Islet precursor cell (in vitro differentiated cells): ENCODE data around the gene PLA2G4B.

Experiments
- DNase-seq: peaks from one replicate; pipeline ENCODE4 v3.0.0-alpha.2; 2018

Gene PLA2G4B

DNA sequence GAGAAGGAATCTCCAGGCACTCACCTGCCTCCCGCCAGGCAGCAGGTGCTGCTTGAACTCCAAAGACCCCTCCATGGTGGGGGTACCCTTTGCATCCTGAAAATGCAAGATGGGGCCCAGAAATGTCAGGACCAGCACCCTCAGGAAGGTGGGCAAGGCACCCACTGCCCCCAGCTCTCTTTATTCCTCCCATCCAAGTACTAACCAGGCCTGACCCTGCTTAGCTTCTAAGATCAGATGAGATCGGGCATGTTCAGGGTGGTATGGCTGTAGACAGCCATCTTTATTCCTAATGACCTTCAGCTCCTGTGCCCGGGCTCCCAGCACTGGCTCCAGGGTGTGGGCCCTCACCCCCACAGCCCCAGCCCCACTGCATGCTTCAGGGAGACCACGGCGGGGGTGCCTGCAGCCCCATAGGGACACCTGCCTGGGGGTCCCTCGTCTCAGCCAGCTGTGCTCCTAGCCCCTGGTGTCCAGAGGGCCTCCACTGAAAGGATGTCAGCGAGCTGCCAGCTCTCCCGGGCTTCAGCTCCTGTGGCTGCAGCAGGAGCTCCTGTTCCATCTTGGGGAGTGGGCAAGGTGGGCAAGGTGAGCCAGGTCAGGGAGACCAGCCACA lies 13.2 kb downstream of the PLA2G4B start:
- no peak for DNase-seq

DNA sequence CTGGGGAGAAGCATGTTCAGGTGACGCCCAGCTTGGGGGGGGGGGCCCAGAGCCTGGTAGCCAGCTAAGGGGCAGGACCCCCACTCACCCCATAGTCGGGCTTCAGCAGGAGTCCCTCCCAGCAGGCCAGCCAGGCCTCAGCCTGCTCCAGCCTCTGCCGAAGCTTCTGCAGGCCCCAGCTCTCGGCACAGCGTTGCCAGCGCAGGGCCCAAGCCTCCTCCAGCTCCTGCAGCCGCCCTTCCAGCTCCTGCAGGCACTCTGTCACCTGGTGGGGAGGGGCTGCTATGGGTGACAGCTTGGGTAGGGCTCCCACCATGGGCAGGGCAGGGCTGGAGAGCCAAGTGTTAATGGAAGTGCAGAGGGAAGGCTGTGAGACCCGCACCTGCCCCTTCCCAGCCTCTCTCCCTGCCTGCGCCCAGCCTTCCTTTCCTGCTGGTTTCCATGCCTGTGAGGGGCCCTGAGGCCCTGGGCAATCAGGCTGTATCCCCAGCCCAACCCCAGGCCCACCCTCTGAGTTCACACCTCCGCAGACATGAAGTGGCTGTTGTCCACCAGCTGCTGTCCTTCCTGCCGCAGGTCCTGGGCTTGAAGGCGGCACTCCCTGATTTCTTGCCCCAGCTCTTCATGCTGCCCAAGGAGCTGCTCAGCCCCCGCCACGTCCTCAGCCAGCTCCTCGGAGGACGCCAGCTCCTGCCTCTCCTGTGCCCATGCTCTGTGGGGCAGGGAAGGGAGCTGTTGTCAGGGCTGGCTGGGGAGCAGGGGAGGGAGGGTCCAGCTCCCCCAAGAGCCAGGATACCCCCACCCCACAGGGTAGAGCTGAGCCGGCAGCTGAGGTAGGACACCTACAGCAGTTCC lies 14.3 kb downstream of the PLA2G4B start:
- DNase-seq, result no peak

DNA sequence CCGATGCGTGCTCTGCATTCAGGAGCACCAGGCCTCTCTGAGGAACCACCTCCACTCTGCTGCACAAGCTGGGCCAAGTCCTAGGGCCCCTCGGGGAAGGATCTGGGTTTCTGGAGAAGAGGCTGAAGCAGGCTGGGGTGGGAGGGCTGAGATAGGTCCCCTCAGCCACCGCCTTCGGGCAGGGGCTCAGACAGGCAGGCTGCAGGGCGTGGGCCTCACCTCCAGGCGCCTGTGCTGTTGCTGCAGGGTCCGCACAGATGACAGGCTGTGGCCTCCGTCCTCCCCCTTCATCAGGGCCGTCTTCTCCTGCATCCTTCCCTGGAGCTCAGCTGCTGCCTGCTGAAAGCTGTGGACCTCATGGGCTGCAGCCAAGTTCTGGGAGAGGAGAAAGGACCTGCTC lies 15.2 kb downstream of the PLA2G4B start:
- DNase-seq, result no peak

DNA sequence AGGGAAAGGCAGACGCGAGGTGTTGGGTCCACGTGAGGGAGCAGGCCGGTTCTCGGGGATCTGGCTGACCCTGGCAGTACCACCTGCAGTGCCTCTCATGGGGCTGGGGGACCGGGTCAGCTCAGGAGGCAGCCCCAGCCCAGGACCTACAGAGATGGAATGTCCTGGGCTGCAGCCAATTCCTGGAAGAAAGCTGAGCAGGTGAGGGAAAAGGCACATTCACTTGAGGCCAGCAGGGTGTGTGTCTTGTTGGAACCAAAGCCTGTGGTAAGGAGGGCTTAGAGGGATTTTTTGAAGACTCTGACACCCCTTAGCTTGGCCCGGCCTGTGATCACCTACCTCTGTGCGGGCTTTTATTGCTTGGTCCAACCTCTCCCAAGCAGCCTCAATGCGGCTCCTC lies 15.8 kb downstream of the PLA2G4B start:
- no peak for DNase-seq

DNA sequence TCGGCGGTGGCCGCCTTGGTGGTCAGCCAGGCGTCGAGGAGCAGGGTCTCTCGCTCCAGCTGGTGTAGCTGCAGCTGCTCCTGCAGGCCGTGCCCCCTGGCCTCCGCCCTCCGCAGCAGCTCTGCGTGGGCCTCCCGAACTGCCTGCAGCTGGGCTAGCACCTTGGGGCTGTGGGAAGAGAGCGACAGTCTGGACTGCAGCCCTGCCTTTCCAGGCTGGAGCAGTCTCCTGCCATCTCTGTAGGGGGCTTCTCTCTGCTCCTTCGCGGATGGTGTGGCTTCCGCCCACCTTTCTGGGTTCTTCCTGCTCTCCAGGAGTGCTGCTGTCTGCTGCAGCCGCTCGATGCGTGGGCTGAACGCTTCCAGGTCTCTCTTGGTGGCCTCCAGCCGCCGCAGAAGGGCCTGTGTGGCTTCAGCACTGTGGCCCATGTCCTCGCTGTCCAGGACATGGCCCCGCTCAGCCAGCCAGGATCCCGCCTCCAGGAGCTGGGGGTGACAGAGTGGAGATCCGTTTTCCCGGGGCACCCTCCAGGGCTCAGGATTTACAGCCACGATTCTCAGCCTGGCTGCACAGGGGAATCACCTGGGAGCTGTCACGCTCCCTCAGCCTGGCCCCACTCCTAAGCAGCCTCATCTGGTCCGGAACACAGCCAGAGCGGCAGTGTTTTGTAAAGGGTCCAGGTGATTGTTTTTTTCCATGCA lies 16.8 kb downstream of the PLA2G4B start:
- no peak for DNase-seq

DNA sequence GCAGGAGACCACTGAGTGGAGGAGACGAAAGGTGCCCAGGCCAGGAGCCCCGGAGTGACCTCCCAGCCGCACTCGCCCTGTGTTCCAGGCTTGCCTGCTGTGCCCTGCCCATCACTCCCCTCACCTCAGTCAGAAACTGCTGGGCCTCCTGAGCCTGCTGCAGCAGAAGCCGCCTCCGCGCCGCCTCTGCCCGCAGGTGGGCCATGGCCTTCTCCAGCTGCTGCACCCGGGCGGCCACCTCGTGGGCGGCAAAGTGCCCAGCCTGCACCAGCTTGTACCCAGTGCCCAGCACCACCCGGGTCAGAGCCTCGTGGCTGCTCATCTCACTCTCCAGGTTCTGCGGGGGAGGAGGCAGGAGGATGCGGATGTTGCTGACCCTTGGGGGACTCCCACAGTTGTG lies 17.6 kb downstream of the PLA2G4B start:
- no peak for DNase-seq

DNA sequence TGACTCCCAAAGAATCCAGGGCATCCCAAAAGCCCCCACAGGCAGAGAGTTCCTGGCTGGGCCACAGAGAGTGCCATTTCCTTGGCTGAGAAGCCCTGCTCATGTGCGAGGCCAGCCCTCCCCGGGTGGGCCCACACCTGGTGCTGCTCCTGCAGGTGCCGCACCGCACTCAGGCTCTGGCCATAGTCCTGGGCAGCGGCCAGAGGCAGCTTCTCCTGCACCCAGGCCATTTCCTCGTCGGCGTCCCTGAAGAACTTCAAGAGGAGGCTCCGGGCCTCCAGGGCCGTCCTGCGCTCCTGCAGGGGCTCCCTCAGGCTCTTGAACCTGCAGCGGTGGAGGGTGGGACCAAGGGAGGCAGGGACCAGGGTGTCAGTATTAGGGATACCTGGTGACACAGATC lies 18.1 kb downstream of the PLA2G4B start:
- DNase-seq, result no peak

DNA sequence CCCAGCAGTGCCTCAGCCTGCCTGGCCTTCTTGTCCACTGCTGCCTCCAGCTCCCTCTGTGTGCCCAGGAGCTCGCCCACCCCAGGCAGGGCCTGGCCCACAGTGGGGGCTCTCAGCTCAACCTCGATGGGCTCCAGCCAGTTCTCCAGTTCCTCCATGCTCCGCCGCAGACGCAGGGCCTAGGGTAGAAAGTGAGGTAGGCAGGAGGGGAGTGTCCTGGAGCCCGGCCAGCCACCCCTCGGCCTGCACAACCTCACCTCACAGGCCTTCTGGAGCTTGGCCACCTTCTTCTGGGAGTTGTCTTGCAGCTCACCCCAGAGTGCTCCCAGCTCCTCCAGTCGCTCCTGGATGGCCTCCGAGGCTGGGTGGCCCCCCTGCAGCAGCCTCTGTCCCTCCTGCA lies 18.7 kb downstream of the PLA2G4B start:
- no peak for DNase-seq

DNA sequence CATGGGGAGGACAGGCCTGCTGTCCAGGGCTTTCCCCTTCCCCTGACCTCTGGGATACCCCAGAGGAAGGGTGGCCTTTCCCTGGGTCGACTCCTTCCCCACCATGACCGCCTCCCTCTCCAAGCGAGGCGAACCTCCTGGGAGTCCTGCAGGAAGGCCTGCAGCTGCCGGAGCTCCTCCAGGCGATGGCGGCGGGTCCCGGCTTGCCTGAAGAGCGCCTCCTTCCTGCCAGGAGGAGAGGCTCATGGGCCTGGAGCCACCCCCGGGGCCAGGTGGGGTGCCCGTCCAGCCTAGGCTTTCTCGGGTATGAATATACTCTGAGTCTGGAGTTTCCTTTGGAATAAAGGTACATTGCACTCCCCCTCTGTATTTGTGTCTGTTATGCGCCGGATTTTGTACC lies 20.1 kb downstream of the PLA2G4B start:
- DNase-seq, result no peak

DNA sequence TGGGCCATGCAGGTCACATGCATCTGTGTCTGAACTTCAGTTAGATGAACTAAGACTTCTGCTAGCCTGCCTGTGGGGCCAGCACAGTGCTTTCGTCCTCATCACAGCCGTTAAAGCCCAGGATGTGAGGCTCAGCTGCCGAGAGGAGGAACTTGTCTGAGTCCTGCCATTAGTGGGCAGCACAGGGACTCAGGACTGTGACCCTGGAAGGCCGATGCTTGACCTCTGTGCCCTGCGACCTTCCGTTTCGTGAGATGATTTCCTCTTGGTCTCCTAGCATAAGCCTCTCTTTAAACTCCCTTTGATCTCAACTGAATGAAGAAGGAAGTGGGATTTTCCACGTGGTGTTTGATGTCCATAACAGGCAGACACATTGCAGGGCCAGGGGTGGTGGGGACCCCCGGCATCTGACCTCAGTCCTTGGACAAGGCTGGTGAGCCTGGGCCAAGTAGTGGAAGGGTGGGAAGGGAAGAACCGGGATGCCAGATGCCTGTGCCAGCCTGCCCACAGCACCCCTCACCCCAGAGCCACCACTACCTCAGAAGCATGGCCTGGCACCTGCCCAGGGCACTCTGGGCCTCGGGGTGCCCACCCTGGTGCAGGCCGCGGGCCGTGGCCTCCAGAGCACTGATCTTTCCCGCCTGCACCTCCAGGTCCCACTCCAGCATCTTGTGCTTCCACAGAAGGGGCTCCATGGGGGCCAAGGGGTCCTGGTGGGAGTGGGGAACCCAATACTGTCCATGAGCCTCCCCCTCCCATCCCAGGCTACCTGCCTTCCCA lies 21.6 kb downstream of the PLA2G4B start:
- no peak for DNase-seq

DNA sequence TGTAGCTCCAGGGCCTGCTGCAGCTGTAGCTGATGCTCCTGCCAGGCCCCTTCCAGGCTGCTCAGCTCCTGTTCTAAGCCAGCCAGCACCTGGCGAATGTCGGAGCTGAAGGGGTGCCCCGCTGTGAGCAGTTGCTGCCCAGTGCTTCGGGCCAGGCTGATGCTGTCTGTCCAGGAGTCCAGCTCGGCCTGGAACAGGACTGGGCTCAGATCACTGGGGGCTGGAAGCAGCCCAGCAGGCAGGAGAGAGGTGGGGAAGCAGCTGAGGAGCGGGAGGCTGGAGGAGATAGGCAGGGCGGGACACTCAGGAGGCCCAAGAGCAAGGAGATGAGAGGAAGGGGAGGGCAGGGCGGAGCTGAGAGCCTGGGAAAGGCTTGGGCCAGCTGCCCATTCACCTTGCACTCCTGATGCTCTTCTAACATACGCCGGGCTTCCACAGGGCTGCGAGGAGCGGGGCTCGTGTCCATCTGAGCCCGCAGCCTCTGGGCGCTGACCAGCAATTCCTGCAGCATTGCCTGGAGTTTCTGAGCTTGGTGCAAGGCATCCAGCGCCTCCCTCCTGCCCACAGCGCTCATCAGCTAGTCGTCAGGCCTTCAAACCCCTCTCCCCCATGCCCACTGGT lies 23.2 kb downstream of the PLA2G4B start:
- DNase-seq, result no peak

DNA sequence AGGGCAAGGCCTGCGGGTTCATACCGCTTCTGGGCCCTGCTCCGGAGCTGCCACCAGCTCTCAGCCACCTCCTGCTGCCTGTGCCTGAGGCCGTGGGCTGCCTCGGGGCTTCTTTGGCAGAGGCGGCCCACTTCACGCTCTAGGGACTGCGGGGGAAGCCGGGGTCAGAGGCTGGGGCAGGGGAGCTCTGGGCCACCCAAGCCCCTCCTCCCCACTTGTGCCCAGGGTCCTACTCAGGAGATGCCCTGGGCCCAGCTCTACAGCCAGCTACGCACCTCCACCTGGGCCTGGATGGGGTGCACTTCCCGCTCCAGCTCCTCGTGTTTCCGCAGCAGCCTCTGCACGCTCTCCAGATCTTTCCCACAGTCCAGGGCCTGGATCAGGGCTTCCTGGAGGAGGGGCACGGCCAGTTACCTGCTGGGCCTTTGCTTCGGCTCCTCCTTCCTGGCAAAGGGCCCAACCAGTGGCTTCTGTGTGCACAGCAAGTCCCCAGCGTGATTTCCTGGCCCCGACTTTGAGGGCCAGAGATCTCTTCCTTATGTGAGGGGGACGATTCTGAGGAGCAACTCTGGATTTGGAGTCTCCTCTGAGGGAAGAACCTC lies 24.0 kb downstream of the PLA2G4B start:
- DNase-seq, result no peak

DNA sequence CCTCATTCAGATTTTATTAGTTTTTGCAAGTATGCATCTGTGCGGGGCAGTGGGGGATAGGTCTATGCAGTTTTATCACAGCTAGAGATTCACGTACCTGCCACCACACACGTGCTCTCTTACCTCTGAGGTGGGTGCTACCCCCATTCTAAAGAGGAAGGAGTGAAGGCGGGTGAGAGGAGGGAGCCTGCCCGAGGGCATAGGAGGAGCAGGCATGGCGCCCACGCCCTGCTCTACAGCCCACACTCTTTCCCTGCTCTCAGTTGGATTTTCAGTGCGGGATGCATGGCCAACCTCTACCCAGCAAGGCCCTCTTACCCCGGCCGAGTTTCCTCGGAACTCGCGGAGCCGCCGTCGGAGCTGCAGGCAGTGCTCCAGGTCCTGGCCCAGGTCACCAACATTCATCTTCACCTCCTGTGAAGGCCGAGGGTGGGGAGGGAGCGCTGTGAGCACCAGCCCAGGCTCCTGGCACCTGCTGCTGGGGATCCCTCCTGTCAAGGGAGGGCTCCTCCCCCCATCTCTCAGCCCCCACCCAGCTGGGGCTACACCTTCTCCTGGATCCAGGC lies 26.9 kb downstream of the PLA2G4B start:
- DNase-seq, result no peak

DNA sequence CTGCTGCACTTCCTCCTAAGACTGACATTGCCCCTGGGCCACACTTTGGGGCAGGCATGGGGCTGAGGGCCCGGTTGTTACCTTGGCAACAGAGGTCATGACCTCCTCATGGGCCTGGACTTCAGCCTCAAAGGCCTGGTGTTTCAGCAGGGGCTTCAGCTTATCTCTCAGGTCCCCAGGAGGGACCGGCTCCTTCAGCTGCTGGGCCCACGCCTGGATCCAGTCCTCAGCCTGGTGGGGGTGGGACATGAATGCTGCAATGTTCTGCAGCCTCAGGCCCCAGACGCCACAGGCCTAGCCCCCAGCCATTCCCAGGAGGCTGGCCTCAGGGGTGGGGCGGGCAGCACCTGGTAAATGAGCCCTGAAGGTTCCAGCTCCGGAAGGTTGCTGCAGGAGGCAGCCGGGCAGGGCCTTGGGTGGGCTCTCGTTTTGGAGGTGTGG lies 27.6 kb downstream of the PLA2G4B start:
- DNase-seq, result no peak

DNA sequence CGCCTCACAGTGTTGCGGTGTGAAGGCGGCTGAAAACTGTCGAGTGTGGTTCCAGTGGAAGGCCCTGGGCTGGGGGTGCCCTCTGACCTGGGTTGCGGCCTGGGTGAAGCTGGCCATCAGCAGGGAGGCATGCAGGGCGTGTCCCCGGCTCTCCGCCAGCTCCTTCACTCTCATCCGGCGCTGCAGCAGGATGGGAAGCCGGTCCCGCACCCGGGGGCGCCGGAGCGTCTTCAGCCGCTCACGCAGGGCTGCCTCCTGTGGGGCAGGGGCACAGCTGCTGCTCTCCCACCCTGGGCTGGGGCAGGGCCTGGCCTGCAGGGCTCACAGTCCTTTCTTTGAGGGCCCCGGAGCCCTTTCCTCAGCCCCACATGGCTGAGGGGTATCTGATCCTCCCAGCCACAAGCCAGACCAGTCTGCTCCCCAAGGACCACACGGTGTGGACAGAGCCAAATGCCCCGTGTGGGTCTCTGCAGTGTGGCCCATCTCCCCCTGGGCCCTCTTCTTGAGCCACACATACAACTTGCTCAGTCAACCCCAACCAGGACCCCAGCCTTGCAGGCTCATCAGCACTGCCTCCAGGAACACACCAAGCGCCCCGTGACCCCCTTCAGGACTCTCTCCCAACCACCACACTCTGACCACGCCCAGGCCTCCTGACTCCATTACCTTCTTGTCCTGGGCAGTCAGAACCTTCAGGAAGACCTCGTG lies 28.4 kb downstream of the PLA2G4B start:
- no peak for DNase-seq

DNA sequence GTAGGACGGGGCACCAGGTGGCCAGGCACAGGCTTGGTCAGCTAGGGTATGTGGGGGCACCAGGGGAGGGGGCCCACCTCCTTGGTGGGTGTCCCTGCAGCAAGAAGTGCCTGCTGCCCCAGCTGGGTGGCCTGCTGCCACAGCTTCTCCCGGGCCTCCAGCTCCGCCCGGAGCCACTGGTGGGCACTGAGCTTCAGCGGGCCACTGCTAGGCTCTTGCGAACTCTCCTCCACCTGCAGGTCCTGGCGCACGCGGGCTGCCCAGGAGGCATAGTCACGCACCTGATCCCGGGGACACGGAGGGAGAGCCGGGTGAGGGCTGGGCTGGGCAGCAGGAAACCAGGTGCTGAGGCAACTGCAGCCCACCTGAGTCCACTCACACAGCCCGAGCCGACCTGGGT lies 29.7 kb downstream of the PLA2G4B start:
- DNase-seq, result no peak

DNA sequence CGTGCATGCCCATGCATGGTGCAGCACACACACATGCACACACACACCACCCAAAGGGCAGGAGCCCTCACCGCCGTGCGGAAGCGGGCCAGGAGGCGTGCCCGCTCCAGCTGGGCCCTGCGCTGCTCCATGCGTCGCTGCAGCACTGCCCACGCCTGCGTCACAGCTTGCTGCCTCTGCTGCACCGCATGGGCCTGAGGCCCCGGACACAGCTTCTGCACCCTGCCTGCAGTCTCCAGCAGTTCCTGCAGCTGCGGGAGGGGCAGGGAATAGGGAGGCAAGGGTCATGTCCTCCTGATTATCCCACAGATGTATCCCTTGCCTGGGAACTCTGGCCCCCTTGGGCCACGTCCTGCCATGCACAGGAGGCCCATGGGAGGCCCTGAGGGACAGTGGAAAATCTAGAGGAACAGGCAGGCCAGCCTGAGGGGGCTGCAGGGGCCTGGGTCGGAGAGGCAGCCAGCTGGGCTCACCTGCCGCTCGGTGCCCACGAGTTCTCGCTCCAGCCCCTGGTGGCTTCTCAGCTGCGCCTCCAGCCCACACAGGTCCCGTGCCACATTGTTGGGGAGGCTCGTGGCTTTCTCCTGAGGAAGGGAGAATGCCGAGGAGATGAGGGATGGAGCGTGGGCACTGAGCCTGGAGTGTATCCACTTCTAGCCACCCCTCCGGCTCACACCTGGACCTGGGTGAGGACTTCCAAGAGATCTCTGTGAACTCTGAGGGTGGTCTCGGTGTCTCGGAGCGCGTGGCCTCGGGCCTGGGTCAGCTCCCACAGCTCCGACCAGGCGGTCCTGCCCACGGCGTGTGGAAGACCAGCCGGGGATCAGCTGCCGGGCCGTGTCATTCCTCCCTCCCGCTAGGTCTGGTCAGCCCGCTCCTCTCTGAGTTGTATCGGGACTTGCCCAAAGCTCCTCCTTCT lies 31.4 kb downstream of the PLA2G4B start:
- no peak for DNase-seq

DNA sequence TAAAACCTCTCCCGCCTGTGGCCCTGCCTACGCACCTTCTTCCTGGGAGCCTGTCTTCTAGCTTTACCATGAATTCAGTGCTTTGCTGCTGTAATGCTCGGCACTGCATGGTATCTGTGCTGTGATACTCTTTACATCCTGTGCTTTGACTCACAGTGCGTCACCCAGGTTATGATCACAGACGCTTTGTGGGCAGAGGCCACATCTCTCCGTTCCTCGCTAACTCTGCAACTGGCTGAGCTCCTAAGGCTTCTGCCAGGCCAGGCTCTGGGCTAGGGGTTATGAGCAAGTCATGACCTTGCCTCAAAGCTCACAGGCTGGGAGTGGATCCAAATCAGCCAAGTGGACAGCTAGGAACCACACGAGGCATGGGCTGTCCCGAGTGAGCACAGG lies 32.0 kb downstream of the PLA2G4B start:
- DNase-seq, result no peak

DNA sequence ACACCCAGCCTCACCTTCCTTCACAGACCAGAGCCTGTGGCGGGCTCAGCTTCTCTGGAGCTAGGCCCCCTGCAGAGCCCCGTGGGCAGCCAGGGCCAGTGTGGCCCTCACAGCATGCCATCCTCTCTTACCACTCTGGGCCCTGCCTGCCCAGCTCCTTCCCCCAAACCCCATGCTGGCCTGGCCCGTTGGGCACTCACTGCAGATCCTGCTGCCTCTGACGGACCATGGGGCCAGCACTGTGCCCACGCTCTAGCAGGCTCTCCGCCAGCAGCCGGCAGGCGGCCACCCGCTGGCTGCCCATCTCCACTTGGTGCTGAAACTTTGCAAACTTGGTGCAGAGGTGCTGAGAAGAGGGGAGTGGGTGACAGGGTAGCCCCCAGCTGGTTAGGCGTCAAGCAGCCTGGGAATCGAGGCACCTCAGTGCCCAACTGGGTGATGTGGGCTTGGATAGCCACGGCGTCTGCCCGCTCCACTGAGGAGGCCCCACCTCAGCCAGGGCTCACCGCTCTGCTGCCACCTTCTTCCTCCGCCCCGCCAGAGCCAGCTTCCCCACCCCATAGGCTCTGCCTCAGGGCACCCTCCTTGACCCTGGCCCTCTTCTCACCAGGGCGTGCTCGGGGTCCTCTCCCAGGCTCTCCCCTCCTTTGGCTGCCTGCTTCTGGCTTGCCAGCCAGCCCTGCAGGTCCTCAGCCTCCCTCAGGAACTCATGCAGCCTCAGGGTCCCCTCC lies 32.7 kb downstream of the PLA2G4B start:
- DNase-seq, result no peak
